B cell (primary cell): ENCODE data around the gene ZNF281.

Source experiments
- EZH2 ChIP-seq: IDR thresholded peaks from 2 replicates; pipeline ENCODE4 v1.6.1; 2012; ENCODE audit warnings: borderline replicate concordance, low read depth, mild to moderate bottlenecking, moderate library complexity, low read length; ENCODE audit not compliant: insufficient read depth, poor library complexity, severe bottlenecking
- TF ChIP-seq, protein P1 (sequence below): fragments of 200-600 bp; IDR thresholded peaks from one replicate; pipeline ENCODE4 v1.8.0; 2022; ENCODE audit warnings: antibody characterized with exemption, mild to moderate bottlenecking

DNA sequence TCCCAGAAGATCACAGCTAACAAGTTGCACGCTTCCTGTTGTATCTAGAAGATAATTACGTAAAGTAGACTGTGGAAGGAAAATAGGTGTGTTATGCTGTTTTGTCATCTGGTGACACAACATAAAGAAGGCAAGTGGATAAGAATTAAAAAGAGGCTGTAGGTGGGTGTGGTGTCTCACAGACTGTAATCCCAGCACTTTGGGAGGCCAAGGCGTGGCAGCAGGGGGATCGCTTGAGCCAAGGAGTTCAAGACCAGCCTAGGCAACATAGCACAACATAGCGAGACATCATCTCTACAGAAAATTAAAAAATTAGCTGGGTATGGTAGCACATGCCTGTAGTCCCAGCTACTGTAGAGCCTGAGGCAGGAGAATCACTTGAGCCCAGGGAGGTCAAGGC, 17.9 kb upstream of the ZNF281 start:
- TF ChIP-seq, protein P1, sequence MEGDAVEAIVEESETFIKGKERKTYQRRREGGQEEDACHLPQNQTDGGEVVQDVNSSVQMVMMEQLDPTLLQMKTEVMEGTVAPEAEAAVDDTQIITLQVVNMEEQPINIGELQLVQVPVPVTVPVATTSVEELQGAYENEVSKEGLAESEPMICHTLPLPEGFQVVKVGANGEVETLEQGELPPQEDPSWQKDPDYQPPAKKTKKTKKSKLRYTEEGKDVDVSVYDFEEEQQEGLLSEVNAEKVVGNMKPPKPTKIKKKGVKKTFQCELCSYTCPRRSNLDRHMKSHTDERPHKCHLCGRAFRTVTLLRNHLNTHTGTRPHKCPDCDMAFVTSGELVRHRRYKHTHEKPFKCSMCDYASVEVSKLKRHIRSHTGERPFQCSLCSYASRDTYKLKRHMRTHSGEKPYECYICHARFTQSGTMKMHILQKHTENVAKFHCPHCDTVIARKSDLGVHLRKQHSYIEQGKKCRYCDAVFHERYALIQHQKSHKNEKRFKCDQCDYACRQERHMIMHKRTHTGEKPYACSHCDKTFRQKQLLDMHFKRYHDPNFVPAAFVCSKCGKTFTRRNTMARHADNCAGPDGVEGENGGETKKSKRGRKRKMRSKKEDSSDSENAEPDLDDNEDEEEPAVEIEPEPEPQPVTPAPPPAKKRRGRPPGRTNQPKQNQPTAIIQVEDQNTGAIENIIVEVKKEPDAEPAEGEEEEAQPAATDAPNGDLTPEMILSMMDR, result no peak
- TF ChIP-seq EZH2, result no peak
